Neural progenitor cell (in vitro differentiated cells): Measurements from ENCODE around the gene DOCK10.

Experiments
- EZH2 ChIP-seq: fragments of 200-600 bp; sonication (generic); IDR thresholded peaks from 2 replicates; pipeline ENCODE4 v1.6.1; 2017; ENCODE audit warnings: antibody characterized with exemption, mild to moderate bottlenecking, moderate library complexity
- EZH2phosphoT487 ChIP-seq: fragments of 200-600 bp; sonication (generic); IDR thresholded peaks from 2 replicates; pipeline ENCODE4 v1.6.1; 2017; ENCODE audit warnings: antibody characterized with exemption
- TF ChIP-seq, protein P1 (sequence below): fragments of 200-600 bp; sonication (generic); IDR thresholded peaks from 2 replicates; pipeline ENCODE4 v1.5.1; 2017; ENCODE audit warnings: antibody characterized with exemption, mild to moderate bottlenecking

DNA sequence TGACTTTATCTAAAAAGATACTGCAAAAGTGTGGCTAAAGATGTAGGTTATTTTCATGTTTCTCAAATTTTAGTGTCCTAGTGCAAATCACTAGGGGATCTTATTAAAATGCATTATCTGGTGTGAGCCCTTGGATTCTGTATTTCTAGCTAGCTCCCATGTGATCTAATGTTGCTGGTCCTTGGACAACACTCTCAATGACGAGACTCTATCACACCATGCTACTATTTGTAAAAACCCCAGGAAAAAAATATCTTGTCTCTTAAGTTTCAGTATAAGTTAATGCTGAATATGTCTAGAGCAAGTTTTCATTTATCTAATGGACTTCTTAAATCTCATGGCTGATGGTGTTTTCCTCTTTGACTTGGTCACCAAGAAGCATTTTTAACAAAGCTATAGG, 5.8 kb downstream of the DOCK10 start:
- TF ChIP-seq, protein P1, sequence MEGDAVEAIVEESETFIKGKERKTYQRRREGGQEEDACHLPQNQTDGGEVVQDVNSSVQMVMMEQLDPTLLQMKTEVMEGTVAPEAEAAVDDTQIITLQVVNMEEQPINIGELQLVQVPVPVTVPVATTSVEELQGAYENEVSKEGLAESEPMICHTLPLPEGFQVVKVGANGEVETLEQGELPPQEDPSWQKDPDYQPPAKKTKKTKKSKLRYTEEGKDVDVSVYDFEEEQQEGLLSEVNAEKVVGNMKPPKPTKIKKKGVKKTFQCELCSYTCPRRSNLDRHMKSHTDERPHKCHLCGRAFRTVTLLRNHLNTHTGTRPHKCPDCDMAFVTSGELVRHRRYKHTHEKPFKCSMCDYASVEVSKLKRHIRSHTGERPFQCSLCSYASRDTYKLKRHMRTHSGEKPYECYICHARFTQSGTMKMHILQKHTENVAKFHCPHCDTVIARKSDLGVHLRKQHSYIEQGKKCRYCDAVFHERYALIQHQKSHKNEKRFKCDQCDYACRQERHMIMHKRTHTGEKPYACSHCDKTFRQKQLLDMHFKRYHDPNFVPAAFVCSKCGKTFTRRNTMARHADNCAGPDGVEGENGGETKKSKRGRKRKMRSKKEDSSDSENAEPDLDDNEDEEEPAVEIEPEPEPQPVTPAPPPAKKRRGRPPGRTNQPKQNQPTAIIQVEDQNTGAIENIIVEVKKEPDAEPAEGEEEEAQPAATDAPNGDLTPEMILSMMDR, result no peak
- TF ChIP-seq EZH2, result no peak
- TF ChIP-seq EZH2phosphoT487, result no peak
